ENCODE data around the gene SLC15A4. TPM values are rescaled to one million over a fixed set of nuclear protein-coding genes. Genes with fewer than 3 reads are reported as not detected.

SLC15A4 gene
- total RNA-seq, 1 experiment from 2014 or later: 19.6 TPM

- H3K9me3 ChIP-seq: no peaks in the 10 kb centered on the region
- H3K4me1 ChIP-seq: no peaks in the 10 kb centered on the region
- Mint-ChIP-seq H3K4me3 (ENCODE audit: unreplicated experiment) (no peak overlapping the region), H3K4me1 (ENCODE audit: low read depth, unreplicated experiment) (no peaks in the 10 kb centered on the region), H3K27ac (ENCODE audit: unreplicated experiment) (no peak overlapping the region), H3K9me3 (ENCODE audit: unreplicated experiment) (no peaks in the 10 kb centered on the region), H3K36me3 (ENCODE audit: insufficient read depth, unreplicated experiment) (peaks cover 5% of the 10 kb centered on the region), H3K27me3 (ENCODE audit: insufficient read depth, unreplicated experiment) (peaks cover 4% of the 10 kb centered on the region)
- DNase-seq: no peak
- H3K27me3 ChIP-seq (replicated peaks; ENCODE audit: control insufficient read depth, insufficient read depth, low read length): no peaks in the 10 kb centered on the region
- no TSS peak for BruUV-seq (replicated peaks)
- POLR2A ChIA-PET: interaction anchor here (0.6 kb wide), 1 partner anchor 18 kb away, joined by 12 read pairs; no protein-coding TSS in a partner anchor
- TF ChIP-seq CTCF (IDR thresholded peaks at IDR 0.05; ENCODE audit: insufficient read depth in 1 of 2, low read depth in 1 of 2, low read length in 1 of 2, severe bottlenecking in 1 of 2, unreplicated experiment in 1 of 2): no peak
- CTCF ChIA-PET: no interaction called here
- intact Hi-C loops (cut with micrococcal nuclease; ENCODE audit: unreplicated experiment): no loop called here
- H3K36me3 ChIP-seq (ENCODE audit: control insufficient read depth, insufficient read depth, low read length): no peaks in the 10 kb centered on the region
- H3K4me3 ChIP-seq (ENCODE audit: low read depth, low read length): no peak overlapping the region
Observed at GRCh38 chr12:128844031-128844635, 20.4 kb upstream of the SLC15A4 start.

DNA sequence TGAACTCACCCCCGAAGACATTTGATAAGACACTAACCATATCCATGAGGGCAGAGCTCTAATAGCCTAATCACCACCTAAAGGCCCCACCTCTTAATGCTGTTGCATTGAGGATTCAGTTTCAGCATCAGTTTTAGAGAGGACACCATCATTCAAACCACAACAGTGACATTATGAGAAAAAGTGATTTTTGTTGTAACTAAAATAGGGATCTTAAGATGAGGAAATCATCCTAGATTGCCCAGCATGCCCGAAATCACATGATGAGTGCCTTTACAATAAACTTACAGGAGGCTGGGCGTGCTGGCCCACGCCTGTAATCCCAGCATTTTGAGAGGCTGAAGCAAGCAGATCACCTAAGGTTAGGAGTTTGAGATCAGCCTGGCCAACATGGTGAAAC, 19.8 kb upstream of the SLC15A4 start:
- no TSS peak for BruUV-seq (replicated peaks)
- peaks cover 5% of the 10 kb centered on the region for H3K36me3 Mint-ChIP-seq (ENCODE audit: insufficient read depth, unreplicated experiment)
- peaks cover 4% of the 10 kb centered on the region for H3K27me3 Mint-ChIP-seq (ENCODE audit: insufficient read depth, unreplicated experiment)
- no peak overlapping the region for H3K4me3 Mint-ChIP-seq (ENCODE audit: unreplicated experiment)
- no peaks in the 10 kb centered on the region for H3K4me1 Mint-ChIP-seq (ENCODE audit: low read depth, unreplicated experiment)
- intact Hi-C loops (cut with micrococcal nuclease; ENCODE audit: unreplicated experiment): no loop called here
- ChIA-PET POLR2A (interaction anchor here (0.6 kb wide), 1 partner anchor 18 kb away, joined by 12 read pairs; no protein-coding TSS in a partner anchor), CTCF (no interaction called here)
- TF ChIP-seq CTCF (IDR thresholded peaks at IDR 0.05; ENCODE audit: insufficient read depth in 1 of 2, low read depth in 1 of 2, low read length in 1 of 2, severe bottlenecking in 1 of 2, unreplicated experiment in 1 of 2): no peak
- H3K27me3 ChIP-seq (replicated peaks; ENCODE audit: control insufficient read depth, insufficient read depth, low read length): no peaks in the 10 kb centered on the region
- no peak overlapping the region for H3K27ac Mint-ChIP-seq (ENCODE audit: unreplicated experiment)
- H3K9me3 Mint-ChIP-seq (ENCODE audit: unreplicated experiment): no peaks in the 10 kb centered on the region
- no peaks in the 10 kb centered on the region for H3K9me3 ChIP-seq
- no peaks in the 10 kb centered on the region for H3K4me1 ChIP-seq
- H3K36me3 ChIP-seq (ENCODE audit: control insufficient read depth, insufficient read depth, low read length): no peaks in the 10 kb centered on the region
- no peak overlapping the region for H3K4me3 ChIP-seq (ENCODE audit: low read depth, low read length)
- no peak for DNase-seq

DNA sequence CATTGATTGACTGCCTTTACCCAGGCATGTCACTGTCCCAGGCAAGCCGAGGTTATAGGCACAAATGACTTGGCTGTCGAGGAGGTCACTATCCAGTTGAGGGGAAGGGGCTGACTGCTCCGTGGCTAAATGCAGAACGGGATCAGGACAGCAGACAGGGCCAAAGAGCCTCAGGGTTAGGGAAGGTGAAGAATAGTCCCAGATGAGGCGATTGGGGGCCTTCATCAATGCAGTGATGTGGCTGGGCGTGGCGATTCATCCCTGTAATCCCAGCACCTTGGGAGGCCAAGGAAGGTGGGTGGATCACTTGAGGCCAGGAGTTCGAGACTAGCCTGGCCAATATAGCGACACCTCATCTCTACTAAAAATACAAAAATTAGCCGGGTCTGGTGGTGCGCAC, 18.8 kb upstream of the SLC15A4 start:
- H3K27ac Mint-ChIP-seq (ENCODE audit: unreplicated experiment): no peak overlapping the region
- ChIA-PET POLR2A (no interaction called here), CTCF (no interaction called here)
- no peaks in the 10 kb centered on the region for H3K4me1 ChIP-seq
- intact Hi-C loops (cut with micrococcal nuclease; ENCODE audit: unreplicated experiment): no loop called here
- no peaks in the 10 kb centered on the region for H3K4me1 Mint-ChIP-seq (ENCODE audit: low read depth, unreplicated experiment)
- no peaks in the 10 kb centered on the region for H3K27me3 ChIP-seq (replicated peaks; ENCODE audit: control insufficient read depth, insufficient read depth, low read length)
- TF ChIP-seq CTCF (IDR thresholded peaks at IDR 0.05; ENCODE audit: insufficient read depth in 1 of 2, low read depth in 1 of 2, low read length in 1 of 2, severe bottlenecking in 1 of 2, unreplicated experiment in 1 of 2): no peak
- peaks cover 5% of the 10 kb centered on the region for H3K36me3 Mint-ChIP-seq (ENCODE audit: insufficient read depth, unreplicated experiment)
- peaks cover 4% of the 10 kb centered on the region for H3K27me3 Mint-ChIP-seq (ENCODE audit: insufficient read depth, unreplicated experiment)
- no TSS peak for BruUV-seq (replicated peaks)
- no peak overlapping the region for H3K4me3 ChIP-seq (ENCODE audit: low read depth, low read length)
- DNase-seq: no peak
- H3K36me3 ChIP-seq (ENCODE audit: control insufficient read depth, insufficient read depth, low read length): no peaks in the 10 kb centered on the region
- H3K9me3 Mint-ChIP-seq (ENCODE audit: unreplicated experiment): no peaks in the 10 kb centered on the region
- no peak overlapping the region for H3K4me3 Mint-ChIP-seq (ENCODE audit: unreplicated experiment)
- no peaks in the 10 kb centered on the region for H3K9me3 ChIP-seq

Data from Caco-2 (cell line).